ENCODE data around the gene PPIP5K2.
A peak's percentile ranks its signal among the peaks of the same experiment; 100 is the strongest.
"Not testable (repeated sequence)": the region's sequence is repeated elsewhere in the genome, so short reads cannot be mapped to it uniquely, and the experiment has no call there.

Gene PPIP5K2

GRCh38 chr5:103210952-103211351, 90.9 kb downstream of the PPIP5K2 start:
- DNase-seq: no peak

- no peak for DNase-seq
These were observed 91.8 kb downstream of the PPIP5K2 start for GRCh38 chr5:103211576-103212561.

GRCh38 chr5:103216137-103216536, 96.0 kb downstream of the PPIP5K2 start:
- no peak for DNase-seq

- no peak for DNase-seq
These were observed 96.6 kb downstream of the PPIP5K2 start for GRCh38 chr5:103216697-103217096.

- DNase-seq: no peak
These were observed 97.0 kb downstream of the PPIP5K2 start for GRCh38 chr5:103217101-103217500.

GRCh38 chr5:103218164-103218563, 98.1 kb downstream of the PPIP5K2 start:
- no peak for DNase-seq

GRCh38 chr5:103219074-103219473, 99.0 kb downstream of the PPIP5K2 start:
- not testable (repeated sequence) for DNase-seq

GRCh38 chr5:103223031-103223955, 103.2 kb downstream of the PPIP5K2 start:
- DNase-seq: no peak

- peak; percentile 35 for DNase-seq
These were observed 104.2 kb downstream of the PPIP5K2 start for GRCh38 chr5:103224118-103224893.

GRCh38 chr5:103224894-103225246, 104.8 kb downstream of the PPIP5K2 start:
- no peak for DNase-seq

GRCh38 chr5:103228061-103228460, 108.0 kb downstream of the PPIP5K2 start:
- no peak for DNase-seq

GRCh38 chr5:103228588-103228987, 108.5 kb downstream of the PPIP5K2 start:
- DNase-seq: no peak

- peak; percentile 44 for DNase-seq
These were observed 112.4 kb downstream of the PPIP5K2 start for GRCh38 chr5:103232393-103232999.

- no peak for DNase-seq
These were observed 114.3 kb downstream of the PPIP5K2 start for GRCh38 chr5:103234239-103234975.

- DNase-seq: no peak
These were observed 115.8 kb downstream of the PPIP5K2 start for GRCh38 chr5:103235891-103236290.

GRCh38 chr5:103237778-103238177, 117.7 kb downstream of the PPIP5K2 start:
- DNase-seq: no peak

GRCh38 chr5:103243665-103244064, 123.6 kb downstream of the PPIP5K2 start:
- DNase-seq: no peak

GRCh38 chr5:103244398-103244797, 124.3 kb downstream of the PPIP5K2 start:
- DNase-seq: no peak

GRCh38 chr5:103245761-103246160, 125.7 kb downstream of the PPIP5K2 start:
- DNase-seq: no peak

- DNase-seq: no peak
These were observed 127.0 kb downstream of the PPIP5K2 start for GRCh38 chr5:103247118-103247517.

GRCh38 chr5:103249068-103249467, 129.0 kb downstream of the PPIP5K2 start:
- DNase-seq: no peak

GRCh38 chr5:103254921-103255320, 134.8 kb downstream of the PPIP5K2 start:
- no peak for DNase-seq
